Adrenal gland (tissue), 5 donors: Measurements from ENCODE around the gene TRIM8.

Experiments used
- POLR2A ChIP-seq, 2 donors: fragments of 450-650 bp; IDR thresholded peaks; one replicate each; pipeline ENCODE4 v1.6.1; 2017; ENCODE audit warnings: antibody characterized with exemption in 2 of 2, mild to moderate bottlenecking in 2 of 2, moderate library complexity in 1 of 2
- TF ChIP-seq, protein P1 (sequence below), 6 experiments: fragments of 450-650 bp in 4 of 6; fragments of 200-600 bp in 2 of 6; sonication (generic) in 1 of 6; IDR thresholded peaks; 1 replicate in 5 of 6; 2 replicates in 1 of 6; pipeline versions ENCODE4 v1.5.1 to v1.8.0; 2016 to 2021; ENCODE audit warnings: antibody characterized with exemption in 6 of 6, mild to moderate bottlenecking in 2 of 6, moderate library complexity in 1 of 6
- donor health status: DM: no; HTN: no; CAD: no.

DNA sequence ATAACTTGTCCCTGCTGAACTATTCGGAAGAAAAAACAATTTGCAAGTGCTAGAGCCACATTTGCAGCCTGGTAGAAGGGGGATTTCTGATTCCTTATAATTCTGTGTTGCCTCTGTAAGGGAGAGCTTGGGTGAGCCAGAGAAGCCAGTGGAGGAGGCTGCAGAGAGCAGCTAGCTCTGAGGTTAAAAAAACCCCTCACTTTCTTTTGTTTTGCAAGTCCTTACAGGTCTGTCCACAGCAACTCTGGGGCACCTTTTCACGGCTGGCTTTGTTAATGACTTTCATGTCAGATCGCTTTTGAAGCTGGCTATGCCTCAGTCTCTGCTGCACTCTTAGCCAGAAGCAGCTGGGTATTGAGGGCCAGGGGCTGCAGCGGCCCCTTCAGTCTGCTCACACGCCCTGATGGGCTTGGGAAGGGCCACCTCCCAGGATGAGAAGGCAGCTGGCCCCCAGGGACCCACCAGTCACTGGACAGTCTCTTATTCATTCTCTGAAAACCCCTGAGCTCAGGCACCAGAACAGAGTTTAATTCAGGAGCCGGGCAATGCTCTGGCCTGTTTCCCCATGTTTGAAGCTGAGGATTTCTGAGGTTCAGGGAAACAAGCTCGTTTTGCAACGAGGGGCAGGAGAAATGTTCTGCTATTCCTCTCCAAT is 30.9 kb downstream of the TRIM8 start:
- TF ChIP-seq, protein P1, sequence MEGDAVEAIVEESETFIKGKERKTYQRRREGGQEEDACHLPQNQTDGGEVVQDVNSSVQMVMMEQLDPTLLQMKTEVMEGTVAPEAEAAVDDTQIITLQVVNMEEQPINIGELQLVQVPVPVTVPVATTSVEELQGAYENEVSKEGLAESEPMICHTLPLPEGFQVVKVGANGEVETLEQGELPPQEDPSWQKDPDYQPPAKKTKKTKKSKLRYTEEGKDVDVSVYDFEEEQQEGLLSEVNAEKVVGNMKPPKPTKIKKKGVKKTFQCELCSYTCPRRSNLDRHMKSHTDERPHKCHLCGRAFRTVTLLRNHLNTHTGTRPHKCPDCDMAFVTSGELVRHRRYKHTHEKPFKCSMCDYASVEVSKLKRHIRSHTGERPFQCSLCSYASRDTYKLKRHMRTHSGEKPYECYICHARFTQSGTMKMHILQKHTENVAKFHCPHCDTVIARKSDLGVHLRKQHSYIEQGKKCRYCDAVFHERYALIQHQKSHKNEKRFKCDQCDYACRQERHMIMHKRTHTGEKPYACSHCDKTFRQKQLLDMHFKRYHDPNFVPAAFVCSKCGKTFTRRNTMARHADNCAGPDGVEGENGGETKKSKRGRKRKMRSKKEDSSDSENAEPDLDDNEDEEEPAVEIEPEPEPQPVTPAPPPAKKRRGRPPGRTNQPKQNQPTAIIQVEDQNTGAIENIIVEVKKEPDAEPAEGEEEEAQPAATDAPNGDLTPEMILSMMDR (IDR thresholded peaks at IDR 0.05) = no peak
- TF ChIP-seq POLR2A (IDR thresholded peaks at IDR 0.05) = no peak
